Stimulated activated CD8-positive, alpha-beta memory T cell treated with anti-CD3 and anti-CD28 coated beads, Interleukin-15, amount 100 ng/mL, for 48 hours (primary cell): ENCODE data around the gene PIK3CA.

Source experiments
- DNase-seq, 2 donors: peaks; one replicate each; pipeline ENCODE4 v3.0.0-alpha.2; 2020; ENCODE audit warnings: low read depth in 2 of 2

Gene PIK3CA

GRCh38 chr3:179158336-179159039 lies 10.3 kb downstream of the PIK3CA start:
- no peak for DNase-seq

- no peak for DNase-seq
These were observed 15.3 kb downstream of the PIK3CA start for GRCh38 chr3:179163503-179163902.

- DNase-seq: no peak
These were observed 16.7 kb downstream of the PIK3CA start for GRCh38 chr3:179164857-179165256.

- no peak for DNase-seq
These were observed 18.5 kb downstream of the PIK3CA start for GRCh38 chr3:179166561-179167201.

- DNase-seq: no peak
These were observed 20.8 kb downstream of the PIK3CA start for GRCh38 chr3:179168918-179169317.

GRCh38 chr3:179172546-179172945 lies 24.4 kb downstream of the PIK3CA start:
- no peak for DNase-seq

GRCh38 chr3:179174316-179174715 lies 26.2 kb downstream of the PIK3CA start:
- no peak for DNase-seq

GRCh38 chr3:179174898-179175297 lies 26.7 kb downstream of the PIK3CA start:
- DNase-seq: no peak

GRCh38 chr3:179175358-179175757 lies 27.2 kb downstream of the PIK3CA start:
- DNase-seq: no peak

- no peak for DNase-seq
These were observed 29.5 kb downstream of the PIK3CA start for GRCh38 chr3:179177611-179178010.

GRCh38 chr3:179179256-179179655 lies 31.1 kb downstream of the PIK3CA start:
- DNase-seq: no peak

- DNase-seq: no peak
These were observed 32.0 kb downstream of the PIK3CA start for GRCh38 chr3:179179979-179180759.

GRCh38 chr3:179181021-179181472 lies 32.9 kb downstream of the PIK3CA start:
- no peak for DNase-seq

- DNase-seq: no peak
These were observed 33.9 kb downstream of the PIK3CA start for GRCh38 chr3:179181993-179182551.

- DNase-seq: no peak
These were observed 34.7 kb downstream of the PIK3CA start for GRCh38 chr3:179182902-179183301.

- no peak for DNase-seq
These were observed 36.7 kb downstream of the PIK3CA start for GRCh38 chr3:179184826-179185225.

- DNase-seq: no peak
These were observed 38.3 kb downstream of the PIK3CA start for GRCh38 chr3:179186426-179186825.

- no peak for DNase-seq
These were observed 41.6 kb downstream of the PIK3CA start for GRCh38 chr3:179189759-179190158.

GRCh38 chr3:179190581-179190980 lies 42.4 kb downstream of the PIK3CA start:
- DNase-seq: no peak

GRCh38 chr3:179192542-179192941 lies 44.4 kb downstream of the PIK3CA start:
- DNase-seq: no peak

- DNase-seq: no peak
These were observed 46.8 kb downstream of the PIK3CA start for GRCh38 chr3:179194931-179195330.

GRCh38 chr3:179196098-179196497 lies 47.9 kb downstream of the PIK3CA start:
- DNase-seq: no peak
